DOHH2 (cell line): ENCODE data around the gene RPH3AL.

Experiments used
- EZH2phosphoT487 ChIP-seq: fragments of 200-600 bp; sonication (generic); IDR thresholded peaks from 2 replicates; pipeline ENCODE4 v1.6.1; 2017; ENCODE audit warnings: borderline replicate concordance, mild to moderate bottlenecking, antibody characterized with exemption, low read length, moderate library complexity, mixed read lengths
- TF ChIP-seq, protein P1 (sequence below): fragments of 200-600 bp; sonication (generic); IDR thresholded peaks from one replicate; pipeline ENCODE4 v1.5.1; 2014; ENCODE audit warnings: antibody characterized with exemption, mild to moderate bottlenecking, low read depth, low read length; ENCODE audit not compliant: poor library complexity, severe bottlenecking

GRCh38 chr17:297758-298157, 54.8 kb downstream of the RPH3AL start:
- TF ChIP-seq, protein P1, sequence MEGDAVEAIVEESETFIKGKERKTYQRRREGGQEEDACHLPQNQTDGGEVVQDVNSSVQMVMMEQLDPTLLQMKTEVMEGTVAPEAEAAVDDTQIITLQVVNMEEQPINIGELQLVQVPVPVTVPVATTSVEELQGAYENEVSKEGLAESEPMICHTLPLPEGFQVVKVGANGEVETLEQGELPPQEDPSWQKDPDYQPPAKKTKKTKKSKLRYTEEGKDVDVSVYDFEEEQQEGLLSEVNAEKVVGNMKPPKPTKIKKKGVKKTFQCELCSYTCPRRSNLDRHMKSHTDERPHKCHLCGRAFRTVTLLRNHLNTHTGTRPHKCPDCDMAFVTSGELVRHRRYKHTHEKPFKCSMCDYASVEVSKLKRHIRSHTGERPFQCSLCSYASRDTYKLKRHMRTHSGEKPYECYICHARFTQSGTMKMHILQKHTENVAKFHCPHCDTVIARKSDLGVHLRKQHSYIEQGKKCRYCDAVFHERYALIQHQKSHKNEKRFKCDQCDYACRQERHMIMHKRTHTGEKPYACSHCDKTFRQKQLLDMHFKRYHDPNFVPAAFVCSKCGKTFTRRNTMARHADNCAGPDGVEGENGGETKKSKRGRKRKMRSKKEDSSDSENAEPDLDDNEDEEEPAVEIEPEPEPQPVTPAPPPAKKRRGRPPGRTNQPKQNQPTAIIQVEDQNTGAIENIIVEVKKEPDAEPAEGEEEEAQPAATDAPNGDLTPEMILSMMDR = no peak
- no peak for TF ChIP-seq EZH2phosphoT487
